OCI-LY7 (cell line): ENCODE measurements around the gene EIF2S2. TPM values are rescaled to one million over a fixed set of nuclear protein-coding genes. Genes with fewer than 3 reads are reported as not detected.

Experiments used
- BruUV-seq: library from RNA; stranded (reverse); fragments of 400-500 nt; replicated peaks from 2 replicates; lab custom pipeline; 2021; lab: Mats Ljungman, UMichigan
- CTCF ChIA-PET: fragments of 300-600 bp; sonication (Branson Sonifier 250); formaldehyde crosslinking; loops from one replicate; lab custom pipeline; 2022; ENCODE audit warnings: antibody characterized with exemption; ENCODE audit not compliant: unreplicated experiment; lab: Charles Lee
- POLR2A ChIA-PET: fragments of 300-600 bp; sonication (Branson Sonifier 250); formaldehyde crosslinking; loops from one replicate; lab custom pipeline; 2022; ENCODE audit warnings: antibody characterized with exemption; lab: Charles Lee
- DNase-seq: peaks from one replicate; pipeline ENCODE4 v3.0.0-alpha.2; 2015; ENCODE audit warnings: low spot score
- H2AFZ ChIP-seq: fragments of 200-600 bp; sonication (generic), shearing (Covaris generic); 2 replicates; pipeline ENCODE4 v1.6.1; 2014; ENCODE audit warnings: mild to moderate bottlenecking, antibody characterized with exemption, low read length, moderate library complexity
- H3K27ac ChIP-seq: fragments of 200-600 bp; sonication (generic); 2 replicates; pipeline ENCODE4 v1.5.1; 2014; ENCODE audit warnings: mixed run types, low read depth, mild to moderate bottlenecking, moderate library complexity, low read length, inconsistent platforms; ENCODE audit not compliant: poor library complexity, severe bottlenecking
- H3K36me3 ChIP-seq: fragments of 200-600 bp; sonication (generic); 2 replicates; pipeline ENCODE4 v1.6.1; 2014; ENCODE audit warnings: mild to moderate bottlenecking, antibody characterized with exemption, low read length, moderate library complexity, mixed read lengths; ENCODE audit not compliant: insufficient read depth
- H3K4me1 ChIP-seq: fragments of 200-600 bp; sonication (generic); 2 replicates; pipeline ENCODE4 v1.5.1; 2014; ENCODE audit warnings: mild to moderate bottlenecking, low read length; ENCODE audit not compliant: insufficient read depth, poor library complexity, severe bottlenecking
- H3K4me2 ChIP-seq: fragments of 200-600 bp; sonication (generic); 2 replicates; pipeline ENCODE4 v1.6.1; 2014; ENCODE audit warnings: mild to moderate bottlenecking, low read length
- H3K4me3 ChIP-seq: fragments of 200-600 bp; sonication (generic); 2 replicates; pipeline ENCODE4 v1.5.1; 2014; ENCODE audit warnings: mild to moderate bottlenecking, low read depth, low read length; ENCODE audit not compliant: poor library complexity, severe bottlenecking
- H3K79me2 ChIP-seq: fragments of 200-600 bp; sonication (generic); 2 replicates; pipeline ENCODE4 v1.6.1; 2016; ENCODE audit warnings: low read depth, mild to moderate bottlenecking, low read length, moderate library complexity, mixed read lengths; ENCODE audit not compliant: insufficient read depth
- H3K9me2 ChIP-seq: fragments of 200-600 bp; sonication (generic); 2 replicates; pipeline ENCODE4 v1.6.1; 2016; ENCODE audit warnings: mild to moderate bottlenecking, low read length, mixed read lengths; ENCODE audit not compliant: insufficient read depth
- H3K9me3 ChIP-seq: fragments of 200-600 bp; sonication (generic); 2 replicates; pipeline ENCODE4 v1.6.1; 2014; ENCODE audit warnings: mild to moderate bottlenecking, mixed run types, low read length, mixed read lengths
- H4K20me1 ChIP-seq: fragments of 200-600 bp; sonication (generic); 2 replicates; pipeline ENCODE4 v1.6.1; 2014; ENCODE audit warnings: mild to moderate bottlenecking, antibody characterized with exemption, low read length, moderate library complexity, mixed read lengths; ENCODE audit not compliant: insufficient read depth
- CTCF ChIP-seq: fragments of 200-600 bp; sonication (generic); conservative IDR thresholded peaks from 2 replicates; pipeline ENCODE4 v1.5.1; 2014; ENCODE audit warnings: mild to moderate bottlenecking, antibody characterized with exemption, low read length, moderate library complexity, mixed read lengths
- EZH2phosphoT487 ChIP-seq: fragments of 200-600 bp; sonication (generic); IDR thresholded peaks from 2 replicates; pipeline ENCODE4 v1.6.1; 2018; ENCODE audit warnings: low read depth, borderline replicate concordance, mild to moderate bottlenecking, mixed run types, antibody characterized with exemption, low read length, moderate library complexity, mixed read lengths
- intact Hi-C: fragments of 100-400 bp; cut with micrococcal nuclease; formaldehyde crosslinking; loops from one replicate; pipeline ENCODE4 v1.10.0; 2022; ENCODE audit not compliant: unreplicated experiment
- total RNA-seq, 2 experiments: library from RNA; depleted of rRNA in 1 of 2; stranded (reverse); fragments of >200 nt in 1 of 2; shearing (Covaris generic) in 1 of 2; gene quantifications; 2 replicates each; pipeline ENCODE4 v1.2.3, GENCODE V29; 2014 to 2022

EIF2S2 gene
- total RNA-seq, 2 experiments from 2014 or later: 104 to 130 TPM

GRCh38 chr20:34066476-34067090 is 45.5 kb downstream of the EIF2S2 start:
- ChIA-PET POLR2A (no interaction called here), CTCF (no interaction called here)
- no peak for DNase-seq
- Histone ChIP-seq H3K9me3 (no peaks in the 10 kb centered on the region), H3K36me3 (peaks cover 47% of the 10 kb centered on the region), H3K4me1 (peaks cover 21% of the 10 kb centered on the region), H3K4me3 (no peak overlapping the region), H4K20me1 (peaks cover 4% of the 10 kb centered on the region), H3K79me2 (peaks cover 15% of the 10 kb centered on the region; the same call in 1 of the 2 replicates), H2AFZ (no peak overlapping the region), H3K4me2 (no peak overlapping the region), H3K9me2 (no peaks in the 10 kb centered on the region), H3K27ac (no peak overlapping the region)
- TF ChIP-seq CTCF (no peak), EZH2phosphoT487 (no peak)
- intact Hi-C loops: no loop called here
- BruUV-seq: no TSS peak

GRCh38 chr20:34065260-34065659 is 46.8 kb downstream of the EIF2S2 start:
- ChIA-PET CTCF (no interaction called here), POLR2A (no interaction called here)
- no peak overlapping the region for H3K27ac ChIP-seq

More at GRCh38 chr20:34065260-34065659, 46.8 kb downstream of the EIF2S2 start:
- intact Hi-C loops: no loop called here
- peaks cover 20% of the 10 kb centered on the region for H3K4me1 ChIP-seq
- TF ChIP-seq CTCF: no peak
- H3K36me3 ChIP-seq: peaks cover 46% of the 10 kb centered on the region
- no peak overlapping the region for H2AFZ ChIP-seq
- peaks cover 17% of the 10 kb centered on the region; the same call in 1 of the 2 replicates for H3K79me2 ChIP-seq
- DNase-seq: no peak
- no peak overlapping the region for H3K4me3 ChIP-seq
- H3K9me2 ChIP-seq: no peaks in the 10 kb centered on the region
- H3K9me3 ChIP-seq: no peaks in the 10 kb centered on the region
- no TSS peak for BruUV-seq
- no peak overlapping the region for H3K4me2 ChIP-seq
- peaks cover 3% of the 10 kb centered on the region; the same call in 1 of the 2 replicates for H4K20me1 ChIP-seq
